K562 (cell line): ENCODE data around the gene DGUOK. TPM values are rescaled to one million over a fixed set of nuclear protein-coding genes. Genes with fewer than 3 reads are reported as not detected.

Experiments used
- CCNT2 ChIP-seq: IDR thresholded peaks from 2 replicates; pipeline ENCODE4 v1.6.1; 2011; ENCODE audit warnings: borderline replicate concordance, low read depth, mild to moderate bottlenecking, moderate library complexity, mixed read lengths, low read length; ENCODE audit not compliant: insufficient read length; ENCODE audit errors: extremely low read depth
- EP300 ChIP-seq: IDR thresholded peaks from 2 replicates; pipeline ENCODE4 v1.6.1; 2012; ENCODE audit warnings: low read length, improper control_type of control experiment
- ESRRB ChIP-seq: fragments of 250-450 bp; sonication (Bioruptor Pico); IDR thresholded peaks from 2 replicates; pipeline ENCODE4 v1.5.0; 2020; ENCODE audit warnings: mild to moderate bottlenecking, moderate library complexity, borderline replicate concordance
- HDAC2 ChIP-seq: fragments of 450-650 bp; IDR thresholded peaks from 2 replicates; pipeline ENCODE4 v1.6.1; 2016; ENCODE audit warnings: mild to moderate bottlenecking
- HNRNPK ChIP-seq: fragments of 200-400 bp; formaldehyde crosslinking; IDR thresholded peaks from one replicate; pipeline ENCODE4 v1.6.1; 2018; ENCODE audit warnings: mild to moderate bottlenecking, low read depth, low read length; ENCODE audit not compliant: poor library complexity, severe bottlenecking
- MAZ ChIP-seq, 2 experiments: fragments of 450-650 bp in 1 of 2; sonication (generic) in 1 of 2; formaldehyde crosslinking; IDR thresholded peaks in 1 of 2; conservative IDR thresholded peaks in 1 of 2; 2 replicates each; pipeline versions ENCODE4 v1.4.0 to v1.5.0; 2020; ENCODE audit warnings: mild to moderate bottlenecking in 1 of 2, missing genetic modification reagents in 1 of 2
- MCM5 ChIP-seq: fragments of 450-650 bp; IDR thresholded peaks from 2 replicates; pipeline ENCODE4 v1.6.1; 2016; ENCODE audit warnings: low read depth
- NCOA2 ChIP-seq, 2 experiments: fragments of 450-650 bp; IDR thresholded peaks; 2 replicates each; pipeline ENCODE4 v1.6.1; 2018; ENCODE audit warnings: mild to moderate bottlenecking in 2 of 2, moderate library complexity in 1 of 2; ENCODE audit not compliant: partially characterized antibody in 2 of 2
- NELFE ChIP-seq: IDR thresholded peaks from 2 replicates; pipeline ENCODE4 v1.6.1; 2011; ENCODE audit warnings: mild to moderate bottlenecking; ENCODE audit not compliant: insufficient read depth, insufficient read length
- NR2C2 ChIP-seq, 2 experiments: fragments of 200-800 bp in 1 of 2; sonication (Bioruptor generic) in 1 of 2; sonication (generic) in 1 of 2; formaldehyde crosslinking in 1 of 2; IDR thresholded peaks; 2 replicates each; pipeline versions ENCODE4 v1.6.1 to v1.8.0; 2016 to 2022; ENCODE audit warnings: mild to moderate bottlenecking in 1 of 2, missing compliant biosample characterization in 1 of 2, missing genetic modification characterization in 1 of 2, missing genetic modification reagents in 1 of 2
- POLR2AphosphoS5 ChIP-seq: IDR thresholded peaks from 2 replicates; pipeline ENCODE4 v1.6.1; 2011; ENCODE audit warnings: mild to moderate bottlenecking, low read depth, low read length, moderate library complexity; ENCODE audit not compliant: control insufficient read depth, insufficient read depth
- POU5F1 ChIP-seq: fragments of 150-350 bp; IDR thresholded peaks from 2 replicates; pipeline ENCODE4 v1.6.1; 2014; ENCODE audit warnings: borderline replicate concordance, low read length, low read depth, mild to moderate bottlenecking; ENCODE audit not compliant: partially characterized antibody
- PTBP1 ChIP-seq: fragments of 200-400 bp; formaldehyde crosslinking; IDR thresholded peaks from 2 replicates; pipeline ENCODE4 v1.6.1; 2017; ENCODE audit warnings: low read depth, low read length
- RB1 ChIP-seq: fragments of 450-650 bp; IDR thresholded peaks from 2 replicates; pipeline ENCODE4 v1.6.1; 2017; ENCODE audit warnings: low read depth, mild to moderate bottlenecking
- RBBP5 ChIP-seq: fragments of 200-600 bp; sonication (generic); IDR thresholded peaks from 2 replicates; pipeline ENCODE4 v1.6.1; 2012; ENCODE audit warnings: borderline replicate concordance, mild to moderate bottlenecking, low read length, control low read depth, inconsistent platforms; ENCODE audit not compliant: insufficient read depth, poor library complexity, severe bottlenecking
- RBM14 ChIP-seq: fragments of 200-400 bp; formaldehyde crosslinking; IDR thresholded peaks from 2 replicates; pipeline ENCODE4 v1.6.1; 2018; ENCODE audit warnings: low read depth, mild to moderate bottlenecking, low read length, moderate library complexity, borderline replicate concordance; ENCODE audit not compliant: insufficient read depth
- YY1 ChIP-seq, 3 experiments: IDR thresholded peaks; 2 replicates each; pipeline ENCODE4 v1.6.1; 2011; ENCODE audit warnings: low read length in 2 of 3, mild to moderate bottlenecking in 2 of 3, moderate library complexity in 2 of 3, borderline replicate concordance in 1 of 3, control low read depth in 1 of 3, low read depth in 1 of 3; ENCODE audit not compliant: insufficient read depth in 3 of 3, insufficient replicate concordance in 2 of 3, control insufficient read depth in 1 of 3, insufficient read length in 1 of 3; ENCODE audit errors: extremely low read depth in 1 of 3
- ZNF23 ChIP-seq: fragments of 250-450 bp; sonication (Bioruptor Pico); IDR thresholded peaks from 2 replicates; pipeline ENCODE4 v1.4.0; 2020; ENCODE audit warnings: mild to moderate bottlenecking
- ZNF3 ChIP-seq: fragments of 250-450 bp; sonication (Bioruptor Pico); IDR thresholded peaks from 2 replicates; pipeline ENCODE4 v1.5.0; 2021; ENCODE audit warnings: mild to moderate bottlenecking, moderate library complexity
- polyA plus RNA-seq, 8 experiments: library from polyadenylated mRNA; depleted of rRNA in 4 of 8; stranded (reverse) in 5 of 8; unstranded in 3 of 8; fragments of >200 nt; fragmentation: Nextera tagmentation in 2 of 8; fragmentation: Illumina TruSeq in 1 of 8; extraction: Ambion mirVana in 2 of 8; extraction: Trizol in 1 of 8; gene quantifications; 2 replicates each; pipeline versions ENCODE4 v1.2.1 to v1.2.3, GENCODE V29; 2011 to 2014; ENCODE audit warnings: inconsistent platforms in 1 of 8, missing spikeins in 1 of 8
- total RNA-seq, 7 experiments: library from RNA; depleted of rRNA in 6 of 7; stranded (reverse); fragments of >200 nt in 6 of 7; fragmentation: Illumina TruSeq in 2 of 7; extraction: Trizol in 2 of 7; gene quantifications; 2 replicates each; pipeline versions ENCODE4 v1.2.1 to v1.2.3, GENCODE V29; 2011 to 2021; ENCODE audit warnings: low replicate concordance in 1 of 7
- TF ChIP-seq, protein P1 (sequence below), 2 experiments: fragments of 450-650 bp; IDR thresholded peaks; 2 replicates each; pipeline ENCODE4 v1.6.1; 2016
- TF ChIP-seq, protein P2 (sequence below): sonication (generic); formaldehyde crosslinking; IDR thresholded peaks from 2 replicates; pipeline ENCODE4 v1.9.0; 2022; ENCODE audit warnings: mild to moderate bottlenecking, missing genetic modification reagents
- TF ChIP-seq, protein P3 (sequence below): fragments of 250-450 bp; sonication (Bioruptor Pico); IDR thresholded peaks from 2 replicates; pipeline ENCODE4 v1.8.0; 2022; ENCODE audit warnings: moderate library complexity, mild to moderate bottlenecking, inconsistent platforms
- TF ChIP-seq, protein P4 (sequence below): fragments of 450-650 bp; formaldehyde crosslinking; IDR thresholded peaks from 2 replicates; pipeline ENCODE4 v1.4.0; 2020; ENCODE audit warnings: mild to moderate bottlenecking, moderate library complexity

The DGUOK gene
- total and polyA plus RNA-seq, 9 of the 15 experiments (the other 6 are each of a cell fraction or from before 2014, with no cell fraction given), result 67.0 to 288 (median 126) TPM

DNA sequence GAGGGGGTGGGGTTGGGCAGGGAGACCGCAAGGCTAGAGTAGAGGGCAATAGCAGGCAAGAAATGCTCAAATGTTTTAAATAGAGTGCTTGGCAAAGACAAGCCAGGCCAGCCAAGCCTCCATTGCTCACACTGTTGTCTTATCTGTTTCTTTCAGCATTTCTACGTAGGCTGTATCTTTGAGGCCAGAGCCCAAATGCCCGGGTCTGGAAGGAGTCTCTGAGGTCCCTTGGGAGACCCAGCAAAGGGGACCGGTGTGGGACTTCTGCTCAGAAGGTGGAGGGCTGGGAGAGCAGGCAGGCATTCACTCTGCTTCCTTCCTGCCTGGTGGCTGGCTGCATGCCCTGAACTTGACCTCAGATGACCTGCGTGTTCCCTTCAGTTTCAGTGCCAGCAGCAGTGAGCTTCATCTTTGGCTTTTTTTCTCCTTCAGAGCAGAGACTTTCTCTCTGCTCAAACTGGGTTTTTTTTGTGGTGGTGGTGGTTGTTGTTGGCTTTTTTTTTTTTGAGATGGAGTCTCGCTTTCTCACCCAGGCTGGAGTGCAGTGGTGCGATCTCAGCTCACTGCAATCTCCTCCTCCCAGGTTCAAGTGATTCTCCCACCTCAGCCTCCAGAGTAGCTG is 44.3 kb downstream of the DGUOK start (continued):
- TF ChIP-seq NR2C2 (CRISPR knock-in tag; IDR thresholded peaks at IDR 0.05) (no peak), NR2C2 (tag; IDR thresholded peaks at IDR 0.05) (peak; percentile 79), YY1 (IDR thresholded peaks at IDR 0.05; ENCODE audit: borderline replicate concordance in 1 of 3, control insufficient read depth in 1 of 3, extremely low read depth in 1 of 3, insufficient read depth in 3 of 3, insufficient read length in 1 of 3, insufficient replicate concordance in 2 of 3, low read depth in 1 of 3, low read length in 2 of 3) (peak in 1 of 3 experiments; percentile 58), NCOA2 (IDR thresholded peaks at IDR 0.05; ENCODE audit: partially characterized antibody in 2 of 2) (no peak), ZNF23 (CRISPR knock-in tag) (no peak), RBM14 (no peak), MAZ (CRISPR knock-in tag; conservative IDR thresholded peaks at IDR 0.05 in 1 of 2, IDR thresholded peaks at IDR 0.05 in 1 of 2) (no peak), MCM5 (no peak), ZNF3 (no peak), EP300 (peak; percentile 65; the same call in 1 of the 2 replicates), CCNT2 (no peak), HNRNPK (no peak), PTBP1 (no peak), HDAC2 (no peak), RB1 (0 out of 2 replicates have a peak, but pooled peaks have one; percentile 15), ESRRB (no peak), NELFE (no peak), POLR2AphosphoS5 (peak; percentile 90), POU5F1 (no peak), RBBP5 (peak; percentile 59)
- TF ChIP-seq, protein P1, sequence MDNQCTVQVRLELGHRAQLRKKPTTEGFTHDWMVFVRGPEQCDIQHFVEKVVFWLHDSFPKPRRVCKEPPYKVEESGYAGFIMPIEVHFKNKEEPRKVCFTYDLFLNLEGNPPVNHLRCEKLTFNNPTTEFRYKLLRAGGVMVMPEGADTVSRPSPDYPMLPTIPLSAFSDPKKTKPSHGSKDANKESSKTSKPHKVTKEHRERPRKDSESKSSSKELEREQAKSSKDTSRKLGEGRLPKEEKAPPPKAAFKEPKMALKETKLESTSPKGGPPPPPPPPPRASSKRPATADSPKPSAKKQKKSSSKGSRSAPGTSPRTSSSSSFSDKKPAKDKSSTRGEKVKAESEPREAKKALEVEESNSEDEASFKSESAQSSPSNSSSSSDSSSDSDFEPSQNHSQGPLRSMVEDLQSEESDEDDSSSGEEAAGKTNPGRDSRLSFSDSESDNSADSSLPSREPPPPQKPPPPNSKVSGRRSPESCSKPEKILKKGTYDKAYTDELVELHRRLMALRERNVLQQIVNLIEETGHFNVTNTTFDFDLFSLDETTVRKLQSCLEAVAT (IDR thresholded peaks at IDR 0.05), result peak in 1 of 2 experiments; percentile 44; a peak in 1 of 4 replicates
- TF ChIP-seq, protein P2, sequence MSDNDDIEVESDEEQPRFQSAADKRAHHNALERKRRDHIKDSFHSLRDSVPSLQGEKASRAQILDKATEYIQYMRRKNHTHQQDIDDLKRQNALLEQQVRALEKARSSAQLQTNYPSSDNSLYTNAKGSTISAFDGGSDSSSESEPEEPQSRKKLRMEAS (CRISPR knock-in tag), result no peak
- TF ChIP-seq, protein P3, sequence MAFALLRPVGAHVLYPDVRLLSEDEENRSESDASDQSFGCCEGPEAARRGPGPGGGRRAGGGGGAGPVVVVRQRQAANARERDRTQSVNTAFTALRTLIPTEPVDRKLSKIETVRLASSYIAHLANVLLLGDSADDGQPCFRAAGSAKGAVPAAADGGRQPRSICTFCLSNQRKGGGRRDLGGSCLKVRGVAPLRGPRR (CRISPR knock-in tag), result no peak
- TF ChIP-seq, protein P4, sequence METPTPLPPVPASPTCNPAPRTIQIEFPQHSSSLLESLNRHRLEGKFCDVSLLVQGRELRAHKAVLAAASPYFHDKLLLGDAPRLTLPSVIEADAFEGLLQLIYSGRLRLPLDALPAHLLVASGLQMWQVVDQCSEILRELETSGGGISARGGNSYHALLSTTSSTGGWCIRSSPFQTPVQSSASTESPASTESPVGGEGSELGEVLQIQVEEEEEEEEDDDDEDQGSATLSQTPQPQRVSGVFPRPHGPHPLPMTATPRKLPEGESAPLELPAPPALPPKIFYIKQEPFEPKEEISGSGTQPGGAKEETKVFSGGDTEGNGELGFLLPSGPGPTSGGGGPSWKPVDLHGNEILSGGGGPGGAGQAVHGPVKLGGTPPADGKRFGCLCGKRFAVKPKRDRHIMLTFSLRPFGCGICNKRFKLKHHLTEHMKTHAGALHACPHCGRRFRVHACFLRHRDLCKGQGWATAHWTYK (CRISPR knock-in tag), result no peak
